CD4-positive, alpha-beta T cell (primary cell): ENCODE measurements around the gene LRP1B. TPM values are rescaled to one million over a fixed set of nuclear protein-coding genes. Genes with fewer than 3 reads are reported as not detected.

Source experiments
- ATAC-seq: fragments of 200-7000 bp; cut with Tn5 transposase; one replicate; pipeline ENCODE4 v1.10.0; 2022; ENCODE audit warnings: mild to moderate bottlenecking; ENCODE audit not compliant: poor library complexity
- CTCF ChIA-PET: fragments of 350-600 bp; sonication (Branson Sonifier 250); formaldehyde crosslinking; loops from one replicate; lab custom pipeline; 2021; ENCODE audit warnings: antibody characterized with exemption, inconsistent platforms; lab: Charles Lee
- POLR2A ChIA-PET: fragments of 350-600 bp; sonication (Branson Sonifier 250); formaldehyde crosslinking; loops from one replicate; lab custom pipeline; 2021; ENCODE audit warnings: antibody characterized with exemption, inconsistent platforms; lab: Charles Lee
- DNase-seq, 14 experiments: peaks; one replicate each; pipeline ENCODE4 v3.0.0-alpha.2; 2013 to 2020; ENCODE audit warnings: mixed read lengths in 2 of 14
- H3K27ac ChIP-seq, 2 donors: one replicate each; pipeline versions ENCODE4 v1.5.1 to v1.7.0; 2013; ENCODE audit warnings: low read length in 2 of 2, low read depth in 1 of 2, mild to moderate bottlenecking in 1 of 2
- H3K27me3 ChIP-seq, 2 experiments: 1 replicate in 1 of 2; 2 replicates in 1 of 2; pipeline versions ENCODE4 v1.6.1 to v1.7.0; 2013; ENCODE audit warnings: low read length in 2 of 2, control low read depth in 1 of 2, mild to moderate bottlenecking in 1 of 2, moderate library complexity in 1 of 2; ENCODE audit not compliant: insufficient read depth in 2 of 2, control insufficient read depth in 1 of 2
- H3K36me3 ChIP-seq: one replicate; pipeline ENCODE4 v1.6.1; 2013; ENCODE audit warnings: low read length, control low read depth; ENCODE audit not compliant: insufficient read depth
- H3K4me1 ChIP-seq: one replicate; pipeline ENCODE4 v1.6.1; 2013; ENCODE audit warnings: low read length, control low read depth; ENCODE audit not compliant: insufficient read depth
- H3K4me3 ChIP-seq: one replicate; pipeline ENCODE4 v1.5.1; 2013; ENCODE audit warnings: mild to moderate bottlenecking, low read length, moderate library complexity
- H3K9me3 ChIP-seq, 2 experiments: 1 replicate in 1 of 2; 2 replicates in 1 of 2; pipeline versions ENCODE4 v1.6.1 to v1.7.0; 2013; ENCODE audit warnings: low read length in 2 of 2, mild to moderate bottlenecking in 2 of 2, control low read depth in 1 of 2, moderate library complexity in 1 of 2; ENCODE audit not compliant: control insufficient read depth in 1 of 2, insufficient read depth in 1 of 2
- H3K27ac Mint-ChIP-seq: one replicate; pipeline ENCODE4 v1.8.0; 2020; ENCODE audit warnings: mixed read lengths
- H3K27me3 Mint-ChIP-seq: one replicate; pipeline ENCODE4 v1.8.0; 2021; ENCODE audit warnings: mixed read lengths
- H3K36me3 Mint-ChIP-seq: one replicate; pipeline ENCODE4 v1.8.0; 2021; ENCODE audit warnings: low read depth, mixed read lengths
- H3K4me1 Mint-ChIP-seq: one replicate; pipeline ENCODE4 v1.8.0; 2021; ENCODE audit warnings: low read depth, mixed read lengths
- H3K4me3 Mint-ChIP-seq: one replicate; pipeline ENCODE4 v1.8.0; 2020; ENCODE audit warnings: mild to moderate bottlenecking, mixed read lengths
- H3K9me3 Mint-ChIP-seq: one replicate; pipeline ENCODE4 v1.8.0; 2020; ENCODE audit warnings: mixed read lengths
- CTCF ChIP-seq: fragments of 200-600 bp; IDR thresholded peaks from one replicate; pipeline ENCODE4 v1.8.0; 2022; ENCODE audit warnings: antibody characterized with exemption, mild to moderate bottlenecking
- intact Hi-C, 2 experiments: fragments of 100-400 bp; cut with DNase I in 1 of 2; cut with micrococcal nuclease in 1 of 2; formaldehyde crosslinking; loops; one replicate each; pipeline versions ENCODE4 v1.15.1 to v1.9.0; 2023 to 2025; cut with DNase I, micrococcal nuclease
- total RNA-seq, 174 experiments: library from RNA in 2 of 174; stranded (reverse) in 2 of 174; gene quantifications; one replicate each; pipeline ENCODE4 v1.2.3 and lab custom pipeline; 2021 to 2026

LRP1B gene
- total RNA-seq, 2 experiments from 2014 or later, result not detected

GRCh38 chr2:140498360-140498759 lies 1632.5 kb downstream of the LRP1B start:
- no peak for TF ChIP-seq CTCF
- H3K4me3 Mint-ChIP-seq, result no peak overlapping the region
- DNase-seq, result no peak

GRCh38 chr2:140496714-140497113 lies 1634.1 kb downstream of the LRP1B start:
- ATAC-seq (no peak), DNase-seq (no peak)
- no peak overlapping the region for H3K27ac ChIP-seq
- POLR2A ChIA-PET, result no interaction called here
- Mint-ChIP-seq H3K9me3 (peaks cover 3% of the 10 kb centered on the region), H3K27me3 (no peaks in the 10 kb centered on the region), H3K4me3 (no peak overlapping the region), H3K4me1 (no peaks in the 10 kb centered on the region), H3K36me3 (no peaks in the 10 kb centered on the region), H3K27ac (no peak overlapping the region)
- CTCF ChIA-PET, result no interaction called here
- no peaks in the 10 kb centered on the region for H3K4me1 ChIP-seq
- no peaks in the 10 kb centered on the region for H3K27me3 ChIP-seq
- no peak for TF ChIP-seq CTCF
- intact Hi-C loops, result no loop called here
- no peak overlapping the region for H3K4me3 ChIP-seq
- no peaks in the 10 kb centered on the region for H3K36me3 ChIP-seq
- H3K9me3 ChIP-seq, result no peaks in the 10 kb centered on the region

More at GRCh38 chr2:140498360-140498759, 1632.5 kb downstream of the LRP1B start:
- no peaks in the 10 kb centered on the region for H3K36me3 Mint-ChIP-seq
- CTCF ChIA-PET, result no interaction called here
- Histone ChIP-seq H3K4me3 (no peak overlapping the region), H3K4me1 (no peaks in the 10 kb centered on the region), H3K9me3 (no peaks in the 10 kb centered on the region), H3K27ac (no peak overlapping the region), H3K36me3 (no peaks in the 10 kb centered on the region), H3K27me3 (no peaks in the 10 kb centered on the region)
- intact Hi-C loops, result no loop called here
- no peaks in the 10 kb centered on the region for H3K27me3 Mint-ChIP-seq
- no peak overlapping the region for H3K27ac Mint-ChIP-seq
- POLR2A ChIA-PET, result no interaction called here
- H3K4me1 Mint-ChIP-seq, result no peaks in the 10 kb centered on the region
- ATAC-seq, result no peak
- no peaks in the 10 kb centered on the region for H3K9me3 Mint-ChIP-seq

DNA sequence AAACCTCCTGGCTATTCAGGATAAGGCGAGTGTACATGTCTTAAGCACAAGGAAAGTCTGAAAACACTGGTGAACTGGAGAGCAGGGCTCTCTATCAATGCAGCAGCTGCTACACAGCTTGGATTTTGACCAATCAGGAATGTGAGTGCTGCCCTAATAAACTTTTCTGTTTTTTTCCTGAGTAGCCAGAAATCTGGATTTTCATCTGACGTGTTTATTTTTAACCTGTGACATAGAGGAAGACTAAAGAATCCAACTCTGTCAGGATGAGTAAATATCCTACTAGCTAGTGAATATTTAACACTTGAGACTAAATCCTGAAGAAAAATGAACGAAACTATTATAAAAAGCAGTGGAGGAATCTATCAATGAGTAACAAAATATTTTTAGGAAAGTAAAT lies 1638.9 kb downstream of the LRP1B start:
- Mint-ChIP-seq H3K4me3 (no peak overlapping the region), H3K4me1 (no peaks in the 10 kb centered on the region), H3K27ac (no peak overlapping the region), H3K9me3 (peaks cover 6% of the 10 kb centered on the region), H3K36me3 (no peaks in the 10 kb centered on the region), H3K27me3 (no peaks in the 10 kb centered on the region)
- TF ChIP-seq CTCF, result no peak
- ATAC-seq (no peak), DNase-seq (no peak)
- H3K36me3 ChIP-seq, result no peaks in the 10 kb centered on the region
- no peaks in the 10 kb centered on the region for H3K9me3 ChIP-seq
- H3K27me3 ChIP-seq, result no peaks in the 10 kb centered on the region
- CTCF ChIA-PET, result no interaction called here
- H3K4me3 ChIP-seq, result no peak overlapping the region
- POLR2A ChIA-PET, result no interaction called here
- no peaks in the 10 kb centered on the region for H3K4me1 ChIP-seq
- no peak overlapping the region for H3K27ac ChIP-seq
- intact Hi-C loops, result no loop called here
